ENCODE data around the gene ASB13. TPM values are rescaled to one million over a fixed set of nuclear protein-coding genes. Genes with fewer than 3 reads are reported as not detected.

ASB13 gene
- total RNA-seq, 1 experiment from 2014 or later = 18.4 TPM

DNA sequence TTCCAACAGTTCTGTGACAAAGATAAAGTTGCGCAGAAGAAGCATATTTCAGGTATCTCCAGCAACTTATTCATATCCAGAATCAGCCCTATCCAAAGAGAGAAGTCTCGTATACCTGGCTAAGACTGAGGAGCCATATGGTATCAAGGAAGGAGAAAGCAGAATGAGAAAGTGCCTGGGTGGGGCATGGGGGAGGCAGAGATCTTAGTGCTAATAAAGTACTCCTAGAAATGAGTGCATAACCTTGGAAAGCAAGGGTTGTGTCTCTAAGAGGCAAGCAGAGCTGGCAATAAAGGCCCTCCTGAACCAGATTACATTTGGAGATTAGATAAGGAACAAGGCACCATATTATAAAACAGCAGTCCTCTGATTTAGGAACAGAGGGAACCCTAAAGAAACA is 30.9 kb upstream of the ASB13 start:
- H3K4me3 ChIP-seq (ENCODE audit: low read depth in 2 of 2, low read length in 2 of 2) = no peak overlapping the region
- no peak for TF ChIP-seq SIN3A (IDR thresholded peaks at IDR 0.05; ENCODE audit: borderline replicate concordance, insufficient read depth, low read depth, low read length)
- TF ChIP-seq POLR2AphosphoS5 (IDR thresholded peaks at IDR 0.05; ENCODE audit: low read depth, low read length) = no peak
- TF ChIP-seq TCF7L2 (IDR thresholded peaks at IDR 0.05; ENCODE audit: low read depth, low read length) = no peak
- TF ChIP-seq, protein P1, sequence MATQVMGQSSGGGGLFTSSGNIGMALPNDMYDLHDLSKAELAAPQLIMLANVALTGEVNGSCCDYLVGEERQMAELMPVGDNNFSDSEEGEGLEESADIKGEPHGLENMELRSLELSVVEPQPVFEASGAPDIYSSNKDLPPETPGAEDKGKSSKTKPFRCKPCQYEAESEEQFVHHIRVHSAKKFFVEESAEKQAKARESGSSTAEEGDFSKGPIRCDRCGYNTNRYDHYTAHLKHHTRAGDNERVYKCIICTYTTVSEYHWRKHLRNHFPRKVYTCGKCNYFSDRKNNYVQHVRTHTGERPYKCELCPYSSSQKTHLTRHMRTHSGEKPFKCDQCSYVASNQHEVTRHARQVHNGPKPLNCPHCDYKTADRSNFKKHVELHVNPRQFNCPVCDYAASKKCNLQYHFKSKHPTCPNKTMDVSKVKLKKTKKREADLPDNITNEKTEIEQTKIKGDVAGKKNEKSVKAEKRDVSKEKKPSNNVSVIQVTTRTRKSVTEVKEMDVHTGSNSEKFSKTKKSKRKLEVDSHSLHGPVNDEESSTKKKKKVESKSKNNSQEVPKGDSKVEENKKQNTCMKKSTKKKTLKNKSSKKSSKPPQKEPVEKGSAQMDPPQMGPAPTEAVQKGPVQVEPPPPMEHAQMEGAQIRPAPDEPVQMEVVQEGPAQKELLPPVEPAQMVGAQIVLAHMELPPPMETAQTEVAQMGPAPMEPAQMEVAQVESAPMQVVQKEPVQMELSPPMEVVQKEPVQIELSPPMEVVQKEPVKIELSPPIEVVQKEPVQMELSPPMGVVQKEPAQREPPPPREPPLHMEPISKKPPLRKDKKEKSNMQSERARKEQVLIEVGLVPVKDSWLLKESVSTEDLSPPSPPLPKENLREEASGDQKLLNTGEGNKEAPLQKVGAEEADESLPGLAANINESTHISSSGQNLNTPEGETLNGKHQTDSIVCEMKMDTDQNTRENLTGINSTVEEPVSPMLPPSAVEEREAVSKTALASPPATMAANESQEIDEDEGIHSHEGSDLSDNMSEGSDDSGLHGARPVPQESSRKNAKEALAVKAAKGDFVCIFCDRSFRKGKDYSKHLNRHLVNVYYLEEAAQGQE (IDR thresholded peaks at IDR 0.05; ENCODE audit: insufficient read depth in 1 of 2, low read depth in 2 of 2, low read length in 1 of 2) = no peak
- TF ChIP-seq CTCF (IDR thresholded peaks at IDR 0.05) = no peak
- no peaks in the 10 kb centered on the region; the same call in 1 of the 2 replicates for H3K9me3 ChIP-seq (ENCODE audit: control insufficient read depth, insufficient read depth, low read depth, low read length)
- CTCF ChIA-PET = no interaction called here
- ATAC-seq (no peak), DNase-seq (ENCODE audit: low read depth, low spot score) (no peak)
- POLR2A ChIA-PET = no interaction called here
- in situ Hi-C loops (cut with HindIII; ENCODE audit: low pct_unique_long_range_greater_than_20kb, low sequenced_read_pairs) = no loop called here
- BruUV-seq (replicated peaks) = no TSS peak
- no peaks in the 10 kb centered on the region for H3K4me1 ChIP-seq (ENCODE audit: control insufficient read depth, insufficient read depth, low read length)
- intact Hi-C loops (cut with micrococcal nuclease; ENCODE audit: unreplicated experiment) = no loop called here
- no peaks in the 10 kb centered on the region for H3K27me3 ChIP-seq (ENCODE audit: control insufficient read depth, insufficient read depth, low read length)
- H3K36me3 ChIP-seq (ENCODE audit: control insufficient read depth, insufficient read depth, low read length) = no peaks in the 10 kb centered on the region
- H3K27ac ChIP-seq (ENCODE audit: low read length) = no peak overlapping the region

- ATAC-seq = no peak
- Histone ChIP-seq H3K27me3 (ENCODE audit: control insufficient read depth, insufficient read depth, low read length) (no peaks in the 10 kb centered on the region), H3K9me3 (ENCODE audit: control insufficient read depth, insufficient read depth, low read depth, low read length) (no peaks in the 10 kb centered on the region), H3K4me3 (ENCODE audit: low read depth in 2 of 2, low read length in 2 of 2) (no peak overlapping the region), H3K4me1 (ENCODE audit: control insufficient read depth, insufficient read depth, low read length) (no peaks in the 10 kb centered on the region; the same call in 1 of the 2 replicates), H3K36me3 (ENCODE audit: control insufficient read depth, insufficient read depth, low read length) (no peaks in the 10 kb centered on the region), H3K27ac (ENCODE audit: low read length) (no peak overlapping the region)
- in situ Hi-C loops (cut with HindIII; ENCODE audit: low pct_unique_long_range_greater_than_20kb, low sequenced_read_pairs) (no loop called here), intact Hi-C loops (cut with micrococcal nuclease; ENCODE audit: unreplicated experiment) (no loop called here)
- BruUV-seq (replicated peaks) = no TSS peak
- ChIA-PET CTCF (no interaction called here), POLR2A (no interaction called here)
- TF ChIP-seq TCF7L2 (IDR thresholded peaks at IDR 0.05; ENCODE audit: low read depth, low read length) = no peak
- no peak for TF ChIP-seq POLR2AphosphoS5 (IDR thresholded peaks at IDR 0.05; ENCODE audit: low read depth, low read length)
- TF ChIP-seq, protein P1 (IDR thresholded peaks at IDR 0.05; ENCODE audit: insufficient read depth in 1 of 2, low read depth in 2 of 2, low read length in 1 of 2) = no peak
- TF ChIP-seq SIN3A (IDR thresholded peaks at IDR 0.05; ENCODE audit: borderline replicate concordance, insufficient read depth, low read depth, low read length) = no peak
- no peak for TF ChIP-seq CTCF (IDR thresholded peaks at IDR 0.05)
- DNase-seq (ENCODE audit: low read depth, low spot score) = no peak
Measured at GRCh38 chr10:5694573-5694972, 28.2 kb upstream of the ASB13 start.
